T-helper 2 cell treated with Interferon-gamma antibody and Interleukin-4, amounts not matched to agents 5 μg/mL and 100 μg/mL, for 36 hours (primary cell): Measurements from ENCODE around the gene HAUS2.
"Not testable (repeated sequence)": the region's sequence is repeated elsewhere in the genome, so short reads cannot be mapped to it uniquely, and the experiment has no call there.

Source experiments
- DNase-seq: peaks from one replicate; pipeline ENCODE4 v3.0.0; 2021; ENCODE audit warnings: low spot score
- H3K27ac Mint-ChIP-seq: one replicate; pipeline ENCODE4 v1.8.0; 2021; ENCODE audit warnings: mild to moderate bottlenecking, mixed read lengths
- H3K27me3 Mint-ChIP-seq: one replicate; pipeline ENCODE4 v1.8.0; 2021; ENCODE audit warnings: low read depth, mixed read lengths
- H3K36me3 Mint-ChIP-seq: one replicate; pipeline ENCODE4 v1.8.0; 2021; ENCODE audit warnings: low read depth, mixed read lengths
- H3K4me1 Mint-ChIP-seq: one replicate; pipeline ENCODE4 v1.8.0; 2021; ENCODE audit warnings: low read depth, mixed read lengths
- H3K4me3 Mint-ChIP-seq: one replicate; pipeline ENCODE4 v1.8.0; 2022; ENCODE audit warnings: mild to moderate bottlenecking, moderate library complexity, mixed read lengths
- H3K9me3 Mint-ChIP-seq: one replicate; pipeline ENCODE4 v1.8.0; 2021; ENCODE audit warnings: mixed read lengths

Gene HAUS2

DNA sequence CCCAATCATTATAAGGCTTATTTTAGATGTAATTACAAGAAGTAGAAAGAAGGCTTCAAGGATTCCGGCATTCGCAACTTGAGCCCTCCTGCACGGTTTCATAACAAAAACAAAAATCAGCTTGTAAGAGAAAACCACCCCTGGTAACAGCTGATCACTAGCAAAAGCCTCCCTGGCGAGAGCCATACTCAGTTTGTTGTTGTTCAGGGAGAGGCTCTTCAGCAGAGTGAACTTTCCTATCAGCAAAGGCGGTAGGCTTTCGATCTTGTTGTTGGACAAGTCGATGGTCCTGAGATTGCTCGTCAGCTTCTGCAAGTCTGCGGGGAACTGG is 755 bp upstream of the HAUS2 start:
- Mint-ChIP-seq H3K36me3 (peaks cover 30% of the 10 kb centered on the region), H3K4me1 (peaks cover 46% of the 10 kb centered on the region), H3K27me3 (no peaks in the 10 kb centered on the region), H3K4me3 (peak overlapping the region; percentile 92), H3K27ac (peak overlapping the region; percentile 96), H3K9me3 (no peaks in the 10 kb centered on the region)
- DNase-seq, result no peak

GRCh38 chr15:42549032-42549491 is 424 bp downstream of the HAUS2 start:
- Mint-ChIP-seq H3K36me3 (peaks cover 27% of the 10 kb centered on the region), H3K4me3 (peak overlapping the region; percentile 92), H3K27me3 (no peaks in the 10 kb centered on the region), H3K9me3 (no peaks in the 10 kb centered on the region), H3K4me1 (peaks cover 52% of the 10 kb centered on the region), H3K27ac (peak overlapping the region; percentile 96)
- DNase-seq, result no peak

DNA sequence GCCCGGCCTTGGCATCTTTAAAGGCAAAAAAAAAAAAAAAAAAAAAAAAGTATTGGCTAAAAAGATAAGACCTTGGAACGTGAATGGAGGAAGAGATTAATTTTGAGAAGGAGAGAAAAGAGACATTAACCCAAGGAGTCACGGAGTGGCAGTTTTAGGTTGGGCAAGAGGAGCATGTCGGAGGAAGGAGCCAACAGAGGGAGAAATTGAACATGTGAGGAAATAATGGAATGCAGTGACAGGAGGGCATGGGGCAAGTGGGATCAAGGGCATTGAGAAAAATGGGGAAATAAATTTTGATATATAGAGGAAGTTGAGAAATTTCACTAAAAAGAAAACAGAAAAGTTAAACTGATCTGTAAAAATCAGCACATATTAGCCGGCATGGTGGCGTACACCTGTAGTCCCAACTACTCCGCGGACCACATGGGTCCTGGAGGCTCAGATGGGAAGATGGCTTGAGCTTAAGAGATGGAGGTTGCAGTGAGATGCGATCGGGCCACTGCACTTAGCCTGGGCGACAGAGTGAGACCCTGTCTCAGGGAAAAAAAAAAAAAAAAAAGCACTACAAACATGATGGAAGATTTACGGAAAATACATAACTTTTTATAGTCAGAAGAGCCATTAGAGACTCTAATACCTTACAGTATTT is 1.2 kb downstream of the HAUS2 start:
- Mint-ChIP-seq H3K36me3 (peaks cover 30% of the 10 kb centered on the region), H3K9me3 (no peaks in the 10 kb centered on the region), H3K4me1 (peaks cover 51% of the 10 kb centered on the region), H3K27ac (peak overlapping the region; percentile 60), H3K27me3 (no peaks in the 10 kb centered on the region), H3K4me3 (peak overlapping the region; percentile 92)
- DNase-seq, result no peak

- DNase-seq, result no peak
- H3K36me3 Mint-ChIP-seq, result peaks cover 14% of the 10 kb centered on the region
- H3K9me3 Mint-ChIP-seq, result no peaks in the 10 kb centered on the region
- no peak overlapping the region for H3K27ac Mint-ChIP-seq
- H3K27me3 Mint-ChIP-seq, result no peaks in the 10 kb centered on the region
- H3K4me1 Mint-ChIP-seq, result peaks cover 27% of the 10 kb centered on the region
- H3K4me3 Mint-ChIP-seq, result no peak overlapping the region
Observed at GRCh38 chr15:42553554-42553953, 4.9 kb downstream of the HAUS2 start.

DNA sequence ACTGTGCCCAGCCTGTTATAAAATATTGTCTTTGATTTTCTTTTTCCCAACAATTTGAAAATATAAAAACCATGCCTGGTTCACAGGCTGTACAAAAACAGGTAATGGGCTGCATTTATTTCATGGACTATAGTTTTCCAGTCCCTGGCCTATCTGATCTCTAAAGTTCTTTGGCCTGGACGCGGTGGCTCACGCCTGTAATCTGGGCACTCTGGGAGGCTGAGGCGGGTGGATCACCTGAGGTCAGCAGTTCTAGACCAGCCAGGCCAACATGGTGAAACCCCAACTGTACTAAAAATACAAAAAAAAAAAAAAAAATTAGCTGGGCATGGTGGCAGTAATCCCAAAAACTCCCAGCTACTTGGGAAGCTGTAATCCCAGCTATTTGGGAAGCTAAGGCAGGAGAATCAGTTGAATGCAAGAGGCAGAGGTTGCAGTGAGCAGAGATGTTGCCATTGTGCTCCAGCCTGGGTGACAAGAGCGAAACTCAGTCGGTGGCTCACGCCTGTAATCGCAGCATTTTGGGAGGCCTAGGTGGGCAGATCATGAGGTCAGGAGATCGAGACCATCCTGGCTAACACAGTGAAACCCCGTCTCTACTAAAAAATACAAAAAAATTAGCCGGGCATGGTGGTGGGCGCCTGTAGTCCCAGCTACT is 8.0 kb downstream of the HAUS2 start:
- not testable (repeated sequence) for DNase-seq, H3K9me3 Mint-ChIP-seq, H3K4me3 Mint-ChIP-seq, H3K27ac Mint-ChIP-seq, H3K27me3 Mint-ChIP-seq
- H3K36me3 Mint-ChIP-seq, result peaks cover 31% of the 10 kb centered on the region
- H3K4me1 Mint-ChIP-seq, result peaks cover 15% of the 10 kb centered on the region

- no peak overlapping the region for H3K4me3 Mint-ChIP-seq
- peaks cover 6% of the 10 kb centered on the region for H3K4me1 Mint-ChIP-seq
- no peaks in the 10 kb centered on the region for H3K9me3 Mint-ChIP-seq
- DNase-seq, result no peak
- no peaks in the 10 kb centered on the region for H3K27me3 Mint-ChIP-seq
- H3K36me3 Mint-ChIP-seq, result peaks cover 36% of the 10 kb centered on the region
- no peak overlapping the region for H3K27ac Mint-ChIP-seq
Observed at GRCh38 chr15:42558739-42559138, 10.1 kb downstream of the HAUS2 start.

DNA sequence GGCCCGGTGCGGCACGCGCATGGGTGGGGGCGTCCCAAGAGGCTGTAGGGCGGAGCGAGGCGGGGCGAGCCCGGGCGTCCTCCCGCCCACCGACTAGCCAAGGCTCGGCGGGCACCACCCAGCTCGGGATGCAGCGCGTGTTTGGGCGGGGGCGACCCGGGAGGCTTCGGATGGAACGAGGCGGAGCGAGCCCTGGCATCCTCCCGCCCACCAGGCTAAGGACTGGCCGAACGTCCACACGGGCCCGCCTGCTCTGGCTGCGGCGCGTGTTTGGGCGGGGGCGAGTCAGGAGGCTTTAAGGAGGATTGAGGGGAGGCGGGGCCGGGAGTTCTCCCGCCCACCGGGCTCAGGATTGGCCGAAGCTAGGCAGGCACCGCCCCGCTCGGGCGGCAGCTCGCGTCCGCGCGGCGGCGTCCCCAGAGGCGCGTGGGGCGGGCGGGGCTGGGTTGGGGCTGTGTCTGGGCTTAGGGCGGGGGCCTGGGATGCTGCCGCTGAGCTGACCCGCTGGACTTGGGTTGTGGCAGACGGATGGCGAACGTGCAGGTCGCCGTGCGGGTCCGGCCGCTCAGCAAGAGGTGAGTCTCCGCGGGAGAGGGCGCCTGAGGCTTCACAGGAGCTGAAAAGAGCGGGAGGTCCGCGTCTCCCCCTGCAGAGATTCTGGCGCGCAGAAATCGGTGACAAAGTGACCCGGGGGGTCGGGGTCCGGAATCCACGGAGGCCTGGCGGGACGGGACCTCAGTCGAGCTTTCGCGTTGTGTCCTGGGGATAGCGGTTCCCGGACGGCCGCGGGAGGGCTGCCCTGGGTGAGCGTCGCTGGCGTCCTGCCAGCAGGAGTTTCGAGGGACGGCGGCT is 26.8 kb downstream of the HAUS2 start, which contains the start of gene STARD9:
Gene STARD9 (plus strand): TSS at position 419 of the 852 bp plus-strand sequence. CDS start 110 bp downstream, at position 529.
- Mint-ChIP-seq H3K36me3 (peaks cover 14% of the 10 kb centered on the region), H3K27me3 (peaks cover 24% of the 10 kb centered on the region)

GRCh38 chr15:42576040-42576594 is 27.5 kb downstream of the HAUS2 start:
- H3K4me1 Mint-ChIP-seq, result peaks cover 41% of the 10 kb centered on the region
- no peaks in the 10 kb centered on the region for H3K9me3 Mint-ChIP-seq
- peaks cover 28% of the 10 kb centered on the region for H3K27me3 Mint-ChIP-seq
- H3K36me3 Mint-ChIP-seq, result peaks cover 16% of the 10 kb centered on the region
- H3K4me3 Mint-ChIP-seq, result peak overlapping the region; percentile 94
- no peak for DNase-seq
- peak overlapping the region; percentile 87 for H3K27ac Mint-ChIP-seq

More for the DNA sequence above, 26.8 kb downstream of the HAUS2 start, which contains the start of gene STARD9:
- peaks cover 36% of the 10 kb centered on the region for H3K4me1 Mint-ChIP-seq
- DNase-seq, result peak; percentile 96
- no peaks in the 10 kb centered on the region for H3K9me3 Mint-ChIP-seq
- H3K4me3 Mint-ChIP-seq, result peak within 1 kb of the TSS; percentile 94
- peak within 1 kb of the TSS; percentile 87 for H3K27ac Mint-ChIP-seq

GRCh38 chr15:42576776-42577175 is 28.1 kb downstream of the HAUS2 start:
- Mint-ChIP-seq H3K27ac (no peak overlapping the region), H3K36me3 (peaks cover 15% of the 10 kb centered on the region), H3K27me3 (peaks cover 28% of the 10 kb centered on the region), H3K4me1 (peaks cover 45% of the 10 kb centered on the region), H3K9me3 (no peaks in the 10 kb centered on the region), H3K4me3 (peak overlapping the region; percentile 94)
- DNase-seq, result no peak

GRCh38 chr15:42577514-42578031 is 28.9 kb downstream of the HAUS2 start:
- H3K27me3 Mint-ChIP-seq, result peaks cover 28% of the 10 kb centered on the region
- no peaks in the 10 kb centered on the region for H3K9me3 Mint-ChIP-seq
- peaks cover 50% of the 10 kb centered on the region for H3K4me1 Mint-ChIP-seq
- no peak for DNase-seq
- peak overlapping the region; percentile 60 for H3K4me3 Mint-ChIP-seq
- H3K27ac Mint-ChIP-seq, result peak overlapping the region; percentile 15
- peaks cover 14% of the 10 kb centered on the region for H3K36me3 Mint-ChIP-seq

DNA sequence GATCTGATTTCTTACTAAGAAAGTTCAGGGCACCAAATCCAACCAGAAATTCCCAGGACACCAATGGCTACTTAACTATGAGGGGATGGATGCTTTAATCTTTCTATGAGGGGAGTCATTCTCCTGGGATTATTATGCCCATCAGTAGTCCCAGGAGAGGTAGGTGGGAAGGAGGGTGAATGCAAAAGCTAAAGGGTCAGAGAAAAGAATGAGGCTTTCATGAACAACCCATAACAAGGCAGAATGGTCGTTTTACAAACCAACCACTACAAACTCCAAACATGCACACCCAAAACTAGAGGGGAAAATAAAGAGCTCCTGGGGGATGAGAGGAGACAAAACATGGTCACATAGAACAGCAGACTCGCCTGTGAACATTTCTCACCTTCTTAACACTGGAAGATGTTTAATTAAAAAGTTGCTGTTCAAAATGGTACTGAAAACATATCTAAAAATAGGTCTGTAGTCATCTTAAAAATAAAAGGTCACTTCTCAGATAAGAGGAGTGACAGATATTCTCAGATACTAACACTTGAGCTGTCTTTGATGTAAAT is 30.4 kb downstream of the HAUS2 start:
- H3K9me3 Mint-ChIP-seq, result no peaks in the 10 kb centered on the region
- peak overlapping the region; percentile 5 for H3K4me3 Mint-ChIP-seq
- no peak overlapping the region for H3K27ac Mint-ChIP-seq
- H3K36me3 Mint-ChIP-seq, result peaks cover 15% of the 10 kb centered on the region
- peaks cover 28% of the 10 kb centered on the region for H3K27me3 Mint-ChIP-seq
- DNase-seq, result no peak
- H3K4me1 Mint-ChIP-seq, result peaks cover 56% of the 10 kb centered on the region

DNA sequence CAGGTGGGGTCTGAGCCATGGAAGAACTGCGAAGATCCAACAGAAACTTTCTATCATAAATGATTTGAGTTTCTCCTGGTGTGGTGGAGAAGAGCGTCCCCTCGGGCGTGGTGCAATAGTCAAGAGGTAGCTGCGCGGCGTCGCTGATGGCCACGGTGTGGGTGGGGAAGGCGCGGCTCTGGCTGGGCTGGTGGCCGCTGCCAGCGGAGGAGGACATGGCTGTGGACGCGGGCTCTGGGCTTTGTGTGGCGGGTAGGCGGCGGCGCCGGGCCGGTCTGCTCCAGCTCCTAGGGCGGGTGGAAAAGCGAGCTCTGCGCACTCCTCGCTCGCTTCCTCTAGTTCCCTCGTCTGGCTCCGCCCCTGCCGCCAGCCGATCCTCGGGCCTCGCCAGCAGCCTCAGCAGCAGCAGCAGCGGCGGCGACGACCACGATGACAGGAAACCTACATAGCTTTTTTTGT is 32.7 kb downstream of the HAUS2 start:
- H3K9me3 Mint-ChIP-seq, result no peaks in the 10 kb centered on the region
- peaks cover 27% of the 10 kb centered on the region for H3K27me3 Mint-ChIP-seq
- peaks cover 50% of the 10 kb centered on the region for H3K4me1 Mint-ChIP-seq
- H3K27ac Mint-ChIP-seq, result peak overlapping the region; percentile 79
- peaks cover 17% of the 10 kb centered on the region for H3K36me3 Mint-ChIP-seq
- peak overlapping the region; percentile 89 for H3K4me3 Mint-ChIP-seq
- peak; percentile 78 for DNase-seq
